Measurements from ENCODE around the gene PACSIN1.

Gene PACSIN1

DNA sequence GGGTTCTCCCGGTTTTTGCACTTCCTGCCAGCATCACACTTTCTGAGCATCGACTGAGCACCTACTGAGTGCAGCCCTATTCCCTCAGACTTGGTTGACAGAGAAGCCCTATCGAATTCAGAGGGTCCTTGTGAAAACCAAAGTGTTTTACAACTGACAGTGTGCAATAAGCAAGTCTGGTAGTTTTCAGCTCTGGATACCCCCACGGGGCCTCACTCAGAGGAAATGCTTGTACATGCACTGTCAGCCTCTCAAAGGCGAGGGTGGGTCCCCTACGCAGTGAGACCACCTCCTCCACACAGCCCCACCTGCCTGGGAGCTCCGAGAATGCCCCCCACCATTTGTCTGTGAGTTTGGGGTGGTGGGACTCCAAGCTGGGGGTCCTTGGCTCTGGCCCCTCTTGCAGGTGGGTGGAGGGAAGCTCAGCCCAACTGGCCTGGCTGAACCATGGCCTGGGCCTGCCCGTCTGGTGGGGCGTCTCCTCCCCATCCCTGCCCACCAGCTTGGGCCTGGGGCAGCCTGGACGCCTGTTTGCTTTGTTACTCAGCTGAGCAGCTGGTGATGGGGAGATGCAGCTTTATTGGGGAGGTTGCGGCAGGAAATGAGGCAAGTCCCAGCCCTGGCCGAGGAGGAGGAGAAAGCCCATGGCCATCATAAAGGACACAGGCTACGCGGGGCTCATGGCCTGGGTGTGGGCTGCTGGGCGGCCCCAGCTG is 88.6 kb downstream of the PACSIN1 start:
- no peak for DNase-seq (ENCODE audit: extremely low read depth, low read depth)
- H3K4me3 ChIP-seq (replicated peaks; ENCODE audit: low read depth, low read length): no peak overlapping the region

DNA sequence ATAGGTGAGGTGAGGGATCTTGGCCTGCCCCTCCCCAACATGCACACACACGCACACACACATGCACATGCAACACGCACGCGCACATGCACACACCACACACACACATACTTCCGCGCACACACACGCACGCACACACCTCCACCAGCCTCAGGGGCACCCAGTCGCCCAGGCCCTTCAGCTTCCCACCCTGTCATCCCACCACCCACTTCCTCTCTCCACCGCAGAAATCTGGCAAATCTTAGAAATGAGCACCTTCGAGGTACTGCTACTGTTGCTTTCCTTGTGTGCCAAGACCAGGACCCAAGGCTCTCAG is 89.1 kb downstream of the PACSIN1 start:
- TF ChIP-seq, protein P1, sequence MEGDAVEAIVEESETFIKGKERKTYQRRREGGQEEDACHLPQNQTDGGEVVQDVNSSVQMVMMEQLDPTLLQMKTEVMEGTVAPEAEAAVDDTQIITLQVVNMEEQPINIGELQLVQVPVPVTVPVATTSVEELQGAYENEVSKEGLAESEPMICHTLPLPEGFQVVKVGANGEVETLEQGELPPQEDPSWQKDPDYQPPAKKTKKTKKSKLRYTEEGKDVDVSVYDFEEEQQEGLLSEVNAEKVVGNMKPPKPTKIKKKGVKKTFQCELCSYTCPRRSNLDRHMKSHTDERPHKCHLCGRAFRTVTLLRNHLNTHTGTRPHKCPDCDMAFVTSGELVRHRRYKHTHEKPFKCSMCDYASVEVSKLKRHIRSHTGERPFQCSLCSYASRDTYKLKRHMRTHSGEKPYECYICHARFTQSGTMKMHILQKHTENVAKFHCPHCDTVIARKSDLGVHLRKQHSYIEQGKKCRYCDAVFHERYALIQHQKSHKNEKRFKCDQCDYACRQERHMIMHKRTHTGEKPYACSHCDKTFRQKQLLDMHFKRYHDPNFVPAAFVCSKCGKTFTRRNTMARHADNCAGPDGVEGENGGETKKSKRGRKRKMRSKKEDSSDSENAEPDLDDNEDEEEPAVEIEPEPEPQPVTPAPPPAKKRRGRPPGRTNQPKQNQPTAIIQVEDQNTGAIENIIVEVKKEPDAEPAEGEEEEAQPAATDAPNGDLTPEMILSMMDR (IDR thresholded peaks at IDR 0.05; ENCODE audit: low read depth, low read length, missing control alignments): no peak
- DNase-seq (ENCODE audit: extremely low read depth, low read depth): no peak
- no peak overlapping the region for H3K4me3 ChIP-seq (replicated peaks; ENCODE audit: low read depth, low read length)

More for the DNA sequence above, 88.6 kb downstream of the PACSIN1 start:
- TF ChIP-seq, protein P1 (IDR thresholded peaks at IDR 0.05; ENCODE audit: low read depth, low read length, missing control alignments): no peak

DNA sequence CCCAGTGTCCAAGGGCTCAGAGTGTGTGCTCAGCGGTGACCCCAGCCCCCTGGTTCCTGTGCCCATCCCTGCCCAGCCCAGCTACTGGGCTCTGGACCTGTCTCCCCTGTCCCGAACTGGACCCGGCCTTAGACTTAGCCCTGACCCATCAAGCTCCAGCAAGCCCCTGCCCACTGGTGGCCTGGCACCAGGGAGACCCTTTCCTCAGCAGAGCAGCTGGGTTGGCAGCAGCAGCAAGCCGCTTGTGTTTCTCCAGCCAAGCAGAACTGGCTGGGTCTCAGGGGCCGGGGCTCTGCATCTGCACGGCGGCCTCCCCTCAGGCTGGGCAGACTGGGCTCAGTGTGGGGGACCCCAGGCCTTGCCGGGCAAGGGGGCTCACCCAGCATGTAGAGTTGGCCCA is 89.5 kb downstream of the PACSIN1 start:
- TF ChIP-seq, protein P1 (IDR thresholded peaks at IDR 0.05; ENCODE audit: low read depth, low read length, missing control alignments): no peak
- DNase-seq (ENCODE audit: extremely low read depth, low read depth): no peak
- no peak overlapping the region for H3K4me3 ChIP-seq (replicated peaks; ENCODE audit: low read depth, low read length)

DNA sequence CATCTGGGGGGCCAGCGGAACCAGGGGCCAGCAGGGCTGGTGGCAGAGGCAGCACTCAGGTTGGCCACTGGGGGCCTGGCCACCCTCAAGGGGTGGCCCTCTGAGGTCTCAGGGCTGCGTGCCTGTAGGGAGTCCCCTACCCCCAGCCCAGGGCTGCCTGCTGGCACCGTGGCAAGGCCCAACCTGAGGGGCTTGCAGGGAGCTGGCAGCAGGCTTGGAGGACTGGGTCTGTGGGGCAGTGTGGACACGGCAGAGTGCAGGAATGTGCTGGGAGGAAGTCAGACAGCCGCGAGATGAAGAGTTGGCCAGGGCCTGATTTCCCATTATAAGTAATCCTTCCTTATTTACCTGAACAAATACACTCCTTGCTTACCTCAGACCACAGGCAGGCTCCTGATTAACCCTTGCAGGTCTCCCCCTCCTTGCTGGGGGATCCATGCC is 90.2 kb downstream of the PACSIN1 start, which contains the start of gene SPDEF:
SPDEF (minus strand) TSS at position 299 of the 441 bp plus-strand sequence. CDS start 11,874 bp downstream, outside the sequence.
- TF ChIP-seq, protein P1 (IDR thresholded peaks at IDR 0.05; ENCODE audit: low read depth, low read length, missing control alignments): no peak
- no peak for DNase-seq (ENCODE audit: extremely low read depth, low read depth)
- no peak within 1 kb of the TSS for H3K4me3 ChIP-seq (replicated peaks; ENCODE audit: low read depth, low read length)

DNA sequence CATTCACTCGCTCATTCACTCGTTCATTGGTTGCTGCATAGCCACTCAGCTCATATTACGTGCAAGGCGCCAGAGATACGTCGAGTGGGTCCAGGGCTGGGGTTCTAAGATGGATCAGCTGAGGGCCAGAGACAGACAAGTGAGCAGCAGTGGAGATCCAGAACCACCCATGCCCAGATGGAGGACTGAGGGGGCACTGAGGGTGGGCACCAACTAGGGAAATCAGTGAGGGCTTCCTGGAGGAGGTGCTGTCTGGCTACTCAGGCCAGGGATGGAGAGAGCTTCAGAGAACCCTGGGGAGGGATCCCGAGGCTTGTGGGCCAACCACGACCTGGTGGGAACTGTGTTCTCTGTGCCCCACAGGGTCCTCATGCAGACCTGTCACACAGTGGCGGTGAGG is 90.6 kb downstream of the PACSIN1 start:
- H3K4me3 ChIP-seq (replicated peaks; ENCODE audit: low read depth, low read length): no peak overlapping the region
- TF ChIP-seq, protein P1 (IDR thresholded peaks at IDR 0.05; ENCODE audit: low read depth, low read length, missing control alignments): no peak
- no peak for DNase-seq (ENCODE audit: extremely low read depth, low read depth)

DNA sequence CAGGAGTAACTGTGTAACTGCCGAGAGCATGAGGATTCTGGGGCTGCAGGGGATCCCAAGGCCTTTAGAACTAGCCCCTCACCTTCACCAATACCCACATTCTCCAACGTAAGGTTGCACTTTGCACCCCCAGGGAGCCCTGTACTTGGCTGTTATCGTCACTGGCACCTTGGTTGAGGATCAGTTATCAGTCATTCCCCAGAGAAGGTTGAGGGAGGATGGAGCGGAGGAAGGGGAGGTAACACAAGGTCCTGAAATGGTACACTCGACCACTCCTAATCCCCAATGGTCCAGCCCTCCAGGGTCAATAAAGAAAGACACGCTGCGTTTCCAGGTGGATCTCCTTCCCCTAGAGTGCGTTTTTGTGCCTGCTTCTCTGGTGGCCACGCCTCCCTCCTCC is 91.4 kb downstream of the PACSIN1 start:
- no peak for DNase-seq (ENCODE audit: extremely low read depth, low read depth)
- H3K4me3 ChIP-seq (replicated peaks; ENCODE audit: low read depth, low read length): no peak overlapping the region
- TF ChIP-seq, protein P1 (IDR thresholded peaks at IDR 0.05; ENCODE audit: low read depth, low read length, missing control alignments): no peak
